NCI-H2196 (cell line): ENCODE data around the gene TMEM161B.
"Not testable (repeated sequence)": the region's sequence is repeated elsewhere in the genome, so short reads cannot be mapped to it uniquely, and the experiment has no call there.

Experiments
- DNase-seq: peaks from one replicate; lab custom pipeline; 2025; ENCODE audit not compliant: unreplicated experiment; lab: John Stamatoyannopoulos, UW

TMEM161B gene

DNA sequence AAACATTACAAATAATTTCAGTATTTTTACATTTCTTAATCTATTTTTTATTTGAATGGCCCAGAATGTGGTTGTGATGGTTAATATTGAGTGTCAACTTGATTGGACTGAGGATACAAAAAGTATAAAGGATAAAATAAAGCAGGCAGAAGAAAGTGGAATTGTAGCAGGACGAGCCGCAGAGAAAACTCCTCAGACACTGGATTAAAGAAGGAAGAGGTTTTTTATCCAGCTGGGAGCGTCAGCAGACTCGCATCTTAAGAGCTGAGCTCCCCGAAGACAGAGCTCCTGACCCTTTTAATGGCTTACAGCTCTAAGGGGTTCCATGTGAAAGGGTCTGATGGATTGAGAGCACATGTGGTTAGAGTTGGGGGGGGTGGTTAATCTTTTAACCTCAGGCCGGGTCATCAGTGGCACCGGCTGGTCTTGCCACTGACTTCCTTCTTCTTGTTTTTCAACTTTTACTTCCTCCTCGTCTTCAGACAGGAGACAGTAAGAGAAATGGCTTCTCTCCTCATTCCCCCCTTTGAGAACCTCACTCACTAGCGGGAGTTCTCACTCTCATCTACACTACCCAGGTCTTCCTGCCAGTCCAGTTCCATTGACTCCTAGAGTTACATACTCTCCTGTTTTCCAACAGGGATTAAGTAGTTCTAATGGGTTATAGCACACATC lies 80.0 kb downstream of the TMEM161B start:
- no peak for DNase-seq

DNA sequence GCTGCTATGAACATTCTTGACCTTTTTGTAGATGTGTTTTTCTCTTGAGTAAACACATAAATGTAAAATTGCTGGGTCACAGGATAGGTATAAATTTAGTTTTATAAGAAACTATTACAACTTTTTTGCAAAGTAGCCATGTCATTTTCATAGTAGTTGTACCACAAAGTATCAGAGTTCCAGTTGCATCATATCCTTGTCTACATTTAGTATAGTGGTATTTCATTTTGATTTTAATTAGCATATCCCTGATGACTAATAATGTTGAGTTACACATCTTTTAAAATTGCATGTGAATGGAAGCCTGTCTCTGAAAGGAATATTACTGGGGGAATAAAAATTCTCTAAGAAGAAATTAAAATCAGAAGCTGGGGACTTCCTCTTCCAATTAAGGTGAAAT lies 85.4 kb downstream of the TMEM161B start:
- DNase-seq, result no peak

DNA sequence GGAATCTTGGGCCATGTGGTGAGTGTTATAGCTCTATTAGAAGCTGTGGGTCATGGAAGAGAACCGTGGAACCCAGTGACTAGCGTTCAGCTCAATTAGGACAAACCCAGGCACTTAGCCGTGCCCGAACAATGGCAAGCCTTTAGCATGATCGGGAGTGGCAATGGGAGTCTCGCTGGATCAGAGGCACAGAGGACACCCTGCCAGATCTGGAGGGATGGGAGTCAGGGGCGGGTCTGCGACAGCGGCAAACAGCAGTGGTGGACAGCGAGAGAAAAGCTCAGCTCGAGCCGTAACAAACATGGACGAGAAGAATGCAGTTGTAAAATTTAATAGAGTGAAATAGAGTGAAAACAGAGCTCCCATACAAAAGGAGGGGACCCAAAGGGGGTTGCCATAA lies 91.2 kb downstream of the TMEM161B start:
- DNase-seq, result not testable (repeated sequence)

DNA sequence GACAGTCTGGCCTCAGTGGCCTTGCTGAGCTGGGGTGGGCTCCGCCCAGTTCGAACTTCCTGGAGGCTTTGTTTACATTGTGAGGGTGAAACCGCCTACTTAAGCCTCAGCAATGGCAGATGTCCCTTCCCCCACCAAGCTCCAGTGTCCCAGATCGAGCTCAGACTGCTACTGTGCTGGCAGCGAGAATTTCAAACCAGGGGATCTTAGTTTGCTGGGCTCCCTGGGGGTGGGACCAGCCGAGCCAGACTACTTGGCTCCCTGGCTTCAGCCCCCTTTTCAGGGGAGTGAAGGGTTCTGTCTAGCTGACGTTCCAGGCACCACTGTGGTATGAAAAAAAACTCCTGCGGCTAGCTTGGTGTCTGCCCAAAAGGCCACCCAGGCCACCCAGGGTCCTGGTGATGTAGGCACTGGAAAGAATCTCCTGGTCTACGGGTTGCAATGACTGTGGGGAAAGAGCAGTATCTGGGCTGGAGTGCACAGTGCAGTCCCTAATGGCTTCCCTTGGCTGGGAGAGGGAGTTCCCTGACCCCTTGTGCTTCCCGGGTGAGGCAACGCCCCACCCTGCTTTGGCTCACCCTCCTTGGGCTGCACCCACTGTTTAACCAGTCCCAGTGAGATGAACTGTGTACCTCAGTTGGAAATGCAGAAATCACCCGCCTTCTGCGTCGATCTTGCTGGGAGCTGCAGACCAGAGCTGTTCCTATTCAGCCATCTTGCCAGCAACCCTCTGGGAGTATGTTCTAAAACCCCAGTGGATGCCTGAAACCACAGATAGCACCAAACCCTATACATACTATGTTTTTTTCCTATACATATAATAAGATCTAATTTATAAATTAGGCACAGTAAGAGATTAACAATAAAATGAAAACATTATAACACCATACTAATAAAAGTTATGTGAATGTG lies 95.5 kb downstream of the TMEM161B start:
- no peak for DNase-seq

DNA sequence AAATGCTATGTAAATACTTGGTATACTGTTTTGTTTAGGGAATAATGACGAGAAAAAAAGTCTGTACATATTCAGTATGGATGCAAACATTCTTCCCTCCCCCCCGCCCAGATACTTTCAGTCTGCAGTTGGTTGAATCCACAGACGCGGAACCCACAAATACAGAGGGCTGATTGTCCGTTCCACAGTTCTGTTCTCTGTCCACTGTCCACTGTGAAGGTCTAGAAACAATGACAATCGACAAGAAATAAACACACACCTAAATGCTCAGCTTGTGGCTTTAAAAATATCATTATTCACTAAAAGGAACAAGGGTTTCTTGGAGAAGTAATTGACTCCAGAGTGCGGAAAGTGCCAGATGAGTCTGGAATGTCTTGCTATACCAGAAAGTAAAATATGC lies 109.1 kb downstream of the TMEM161B start:
- DNase-seq, result no peak

DNA sequence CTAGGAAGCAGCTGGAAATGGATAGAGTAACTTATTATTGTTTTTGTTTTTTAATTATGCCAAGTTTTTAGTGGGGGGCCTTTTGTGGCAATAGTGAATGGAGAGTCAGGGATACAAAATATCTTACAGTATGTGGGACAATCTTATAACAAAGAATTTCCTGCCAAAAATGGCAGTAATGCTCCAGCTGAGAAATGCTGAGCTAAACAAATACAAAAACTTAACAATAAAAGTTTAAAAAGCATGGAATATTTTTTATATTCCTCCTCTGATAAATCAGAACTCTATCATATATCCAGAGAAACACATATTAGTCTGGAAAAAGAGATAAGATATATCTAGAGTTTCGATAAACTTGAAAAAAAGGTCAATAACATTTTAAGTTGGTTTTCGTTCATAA lies 110.6 kb downstream of the TMEM161B start:
- no peak for DNase-seq

DNA sequence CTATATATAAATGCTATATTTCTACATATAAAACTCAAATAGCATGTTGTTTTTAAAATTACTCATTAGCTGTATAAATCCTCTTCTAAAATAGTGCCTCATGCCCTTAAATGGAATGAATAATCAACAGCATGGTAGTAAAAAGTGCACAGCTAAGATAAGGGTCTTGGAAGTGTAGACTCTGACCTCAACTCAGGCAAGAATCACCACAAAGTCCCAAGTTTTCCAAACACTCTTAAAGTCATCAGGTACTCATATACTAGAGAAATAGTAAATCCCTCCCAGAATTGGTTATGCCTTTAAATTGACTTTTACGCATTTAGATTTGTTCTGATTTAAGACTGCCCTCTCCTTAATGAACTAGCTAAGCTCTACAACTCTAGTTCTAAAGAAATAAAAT lies 113.8 kb downstream of the TMEM161B start:
- DNase-seq, result no peak

DNA sequence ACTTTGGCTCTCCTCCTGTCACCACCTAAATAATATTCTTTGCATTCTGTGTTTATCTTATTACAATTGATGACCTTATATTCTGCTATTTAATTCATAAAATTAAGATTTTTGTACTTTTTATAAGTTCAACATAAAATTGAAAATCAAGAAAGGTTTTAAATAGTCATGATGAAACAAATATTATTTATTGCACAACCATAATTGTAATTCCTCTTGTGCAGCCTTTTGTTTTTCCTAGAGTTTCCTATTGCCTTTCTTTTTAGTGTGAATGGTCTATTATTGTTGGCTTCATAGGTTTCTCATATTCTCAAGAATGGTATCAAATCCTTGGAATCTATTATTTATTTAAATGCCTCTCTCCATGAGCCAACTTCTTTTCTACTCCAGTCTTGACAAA lies 117.9 kb downstream of the TMEM161B start:
- DNase-seq, result no peak

DNA sequence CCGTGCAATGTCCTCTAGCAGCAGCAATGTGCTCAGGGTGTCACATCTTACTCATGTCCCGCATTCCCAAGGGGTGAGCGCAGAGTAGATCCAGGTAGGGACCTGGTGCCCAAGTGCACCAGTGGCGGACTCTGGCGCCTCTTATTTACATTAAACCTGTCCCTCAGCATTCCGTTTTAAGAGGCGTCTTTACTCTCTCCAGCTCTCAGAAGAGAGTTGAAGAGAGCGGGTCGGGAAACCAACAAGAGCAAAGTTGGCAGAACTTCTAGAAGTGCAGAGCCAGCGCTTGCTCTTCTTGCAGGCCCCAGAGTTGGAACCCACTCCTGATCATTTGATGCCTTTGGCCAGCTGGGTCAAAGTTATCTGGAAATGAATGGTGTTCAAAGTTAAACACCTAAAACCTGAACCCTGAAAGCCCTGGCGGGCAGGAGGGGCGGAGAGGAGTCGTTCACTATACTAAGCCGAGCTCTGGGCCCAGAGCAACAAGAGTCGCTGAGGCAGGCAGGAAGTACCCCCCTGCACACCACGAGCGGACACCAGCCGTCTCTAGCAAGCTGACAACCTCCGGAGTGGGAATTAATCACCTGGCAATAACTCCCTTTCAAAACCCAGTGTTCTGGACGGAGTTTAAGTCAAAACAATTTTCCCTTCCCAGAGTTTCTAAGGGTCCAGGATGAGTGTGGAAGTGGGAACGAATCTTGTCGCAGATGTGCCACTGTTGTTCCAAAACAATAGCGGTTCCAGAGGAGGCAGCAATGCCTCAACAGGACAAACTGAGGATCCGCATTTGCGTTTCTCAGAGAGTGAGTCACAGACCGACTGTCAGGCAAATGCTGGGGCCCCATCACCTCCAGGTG lies 122.8 kb downstream of the TMEM161B start:
- DNase-seq, result no peak

DNA sequence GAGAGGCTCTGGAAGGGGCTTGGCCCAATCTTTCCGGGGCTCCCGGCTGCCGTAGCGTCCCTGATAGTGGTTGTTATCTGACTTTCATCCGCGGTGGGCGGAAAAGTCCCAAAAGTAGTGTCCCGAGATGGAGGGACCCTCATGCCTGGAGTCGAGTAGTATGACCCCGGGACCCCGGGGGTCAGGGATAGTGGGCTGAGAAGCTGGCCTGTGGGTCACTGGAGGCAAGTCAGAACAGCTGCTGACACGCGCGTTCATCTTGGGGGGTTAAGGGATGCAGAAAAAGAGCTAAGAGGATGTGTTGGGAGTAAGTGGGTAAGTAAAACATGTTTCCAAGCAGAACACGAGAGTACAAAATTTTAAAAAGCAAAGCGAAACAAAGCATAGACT lies 123.4 kb downstream of the TMEM161B start:
- DNase-seq, result no peak
